Mesendoderm (in vitro differentiated cells): Measurements from ENCODE around the gene ZNF729.
"Not testable (repeated sequence)": the region's sequence is repeated elsewhere in the genome, so short reads cannot be mapped to it uniquely, and the experiment has no call there.

Source experiments
- DNase-seq: peaks from one replicate; pipeline ENCODE4 v3.0.0; 2013
- H2AK5ac ChIP-seq: 2 replicates; pipeline ENCODE4 v1.6.1; 2013; ENCODE audit warnings: low read length, inconsistent platforms
- H2BK120ac ChIP-seq: 2 replicates; pipeline ENCODE4 v1.6.1; 2013; ENCODE audit warnings: low read depth, mild to moderate bottlenecking, low read length, moderate library complexity, mixed read lengths
- H2BK15ac ChIP-seq: replicated peaks from 2 replicates; pipeline ENCODE4 v1.6.1; 2013; ENCODE audit warnings: low read depth, mild to moderate bottlenecking, moderate library complexity
- H2BK5ac ChIP-seq: 2 replicates; pipeline ENCODE4 v1.6.1; 2013; ENCODE audit warnings: low read length, inconsistent platforms
- H3K18ac ChIP-seq: 2 replicates; pipeline ENCODE4 v1.6.1; 2013; ENCODE audit warnings: mild to moderate bottlenecking, low read length, mixed read lengths
- H3K23ac ChIP-seq: one replicate; pipeline ENCODE4 v1.6.1; 2013; ENCODE audit warnings: low read length
- H3K27ac ChIP-seq: 2 replicates; pipeline ENCODE4 v1.5.1; 2013; ENCODE audit warnings: low read depth, mild to moderate bottlenecking, inconsistent platforms, low read length, moderate library complexity
- H3K27me3 ChIP-seq: 2 replicates; pipeline ENCODE4 v1.6.1; 2013; ENCODE audit warnings: low read length, control low read depth, mild to moderate bottlenecking, inconsistent platforms; ENCODE audit not compliant: insufficient read depth, poor library complexity
- H3K36me3 ChIP-seq: 2 replicates; pipeline ENCODE4 v1.6.1; 2013; ENCODE audit warnings: low read length, inconsistent platforms; ENCODE audit not compliant: control insufficient read depth, insufficient read depth
- H3K4ac ChIP-seq: one replicate; pipeline ENCODE4 v1.6.1; 2013; ENCODE audit warnings: low read depth, mild to moderate bottlenecking, low read length, moderate library complexity
- H3K4me1 ChIP-seq: 2 replicates; pipeline ENCODE4 v1.6.1; 2013; ENCODE audit warnings: low read depth, low read length, inconsistent platforms; ENCODE audit not compliant: control insufficient read depth
- H3K4me2 ChIP-seq: 2 replicates; pipeline ENCODE4 v1.6.1; 2013; ENCODE audit warnings: low read length
- H3K4me3 ChIP-seq: 2 replicates; pipeline ENCODE4 v1.5.1; 2013; ENCODE audit warnings: mild to moderate bottlenecking, low read length
- H3K56ac ChIP-seq: one replicate; pipeline ENCODE4 v1.6.1; 2013; ENCODE audit warnings: low read length
- H3K79me1 ChIP-seq: 2 replicates; pipeline ENCODE4 v1.6.1; 2013; ENCODE audit warnings: low read length, inconsistent platforms
- H3K79me2 ChIP-seq: 2 replicates; pipeline ENCODE4 v1.6.1; 2013; ENCODE audit warnings: mild to moderate bottlenecking, low read length; ENCODE audit not compliant: control insufficient read depth, insufficient read depth
- H3K9ac ChIP-seq: 2 replicates; pipeline ENCODE4 v1.6.1; 2013; ENCODE audit warnings: low read length, inconsistent platforms
- H4K5ac ChIP-seq: one replicate; pipeline ENCODE4 v1.6.1; 2013; ENCODE audit warnings: low read length
- H4K8ac ChIP-seq: one replicate; pipeline ENCODE4 v1.6.1; 2013; ENCODE audit warnings: low read depth, mild to moderate bottlenecking, control low read depth, low read length, moderate library complexity
- WGBS: extraction: QIAGEN DNeasy Blood & Tissue Kit; methylation state at CpG from one replicate; pipeline ENCODE4 v1.1.7; 2013; ENCODE audit warnings: low lambda C conversion rate, missing lambda C conversion rate; ENCODE audit not compliant: insufficient coverage; ENCODE audit errors: extremely low coverage; 5-methylcytosine and 5-hydroxymethylcytosine counted together

The ZNF729 gene

DNA sequence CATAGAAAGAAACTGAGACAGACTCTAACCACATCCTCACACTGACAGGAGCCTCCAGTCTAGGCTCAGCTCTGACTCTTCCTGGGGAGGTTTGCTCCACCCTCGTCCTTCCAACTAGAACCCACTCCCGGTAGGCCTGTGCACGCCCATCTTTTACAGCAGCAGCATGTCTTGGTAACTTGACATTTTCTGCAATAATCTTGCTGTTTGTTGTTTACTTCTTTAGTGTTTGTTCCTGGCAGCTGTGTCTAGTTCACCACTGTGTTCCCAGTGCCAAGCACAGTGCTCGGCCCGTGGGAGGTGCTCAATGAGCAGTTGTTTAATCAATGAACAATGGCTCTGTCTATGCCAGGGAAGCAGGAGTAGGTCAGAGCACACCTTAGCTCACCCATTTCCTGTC lies 23.1 kb upstream of the ZNF729 start:
- Histone ChIP-seq H3K36me3 (no peaks in the 10 kb centered on the region), H3K4me1 (no peaks in the 10 kb centered on the region), H3K4me2 (no peak overlapping the region), H3K56ac (no peak overlapping the region), H4K8ac (no peak overlapping the region), H3K23ac (no peak overlapping the region), H2BK15ac (no peak overlapping the region), H3K9ac (no peak overlapping the region), H3K27ac (no peak overlapping the region), H2BK5ac (no peak overlapping the region), H3K4ac (no peak overlapping the region), H2AK5ac (no peak overlapping the region), H3K79me2 (no peaks in the 10 kb centered on the region), H4K5ac (no peak overlapping the region), H2BK120ac (no peak overlapping the region), H3K79me1 (no peaks in the 10 kb centered on the region), H3K27me3 (no peaks in the 10 kb centered on the region), H3K18ac (no peak overlapping the region), H3K4me3 (no peak overlapping the region)
- no peak for DNase-seq
- no CpG with 5 or more reads among the region's 5 CpGs for WGBS

DNA sequence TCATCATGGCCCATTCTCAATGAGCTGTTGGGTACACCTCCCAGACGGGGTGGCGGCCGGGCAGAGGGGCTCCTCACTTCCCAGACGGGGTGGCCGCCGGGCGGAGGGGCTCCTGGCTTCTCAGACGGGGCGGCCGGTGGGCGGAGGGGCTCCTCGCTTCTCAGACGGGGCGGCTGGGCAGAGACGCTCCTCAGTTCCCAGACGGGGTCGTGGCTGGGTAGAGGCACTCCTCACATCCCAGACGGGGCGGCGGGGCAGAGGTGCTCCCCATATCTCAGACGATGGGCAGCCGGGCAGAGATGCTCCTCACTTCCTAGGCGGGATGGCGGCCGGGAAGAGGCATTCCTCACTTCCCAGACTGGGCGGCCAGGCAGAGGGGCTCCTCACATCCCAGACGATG lies 35.3 kb downstream of the ZNF729 start:
- H3K18ac ChIP-seq, H3K4me2 ChIP-seq, H4K5ac ChIP-seq, H3K79me2 ChIP-seq, DNase-seq, H3K27ac ChIP-seq, H2BK5ac ChIP-seq, H3K27me3 ChIP-seq, H3K4ac ChIP-seq, H3K4me1 ChIP-seq, H3K4me3 ChIP-seq, H3K23ac ChIP-seq, H2BK120ac ChIP-seq, H2BK15ac ChIP-seq, H3K56ac ChIP-seq, H2AK5ac ChIP-seq, H4K8ac ChIP-seq, H3K9ac ChIP-seq, H3K79me1 ChIP-seq, H3K36me3 ChIP-seq: not testable (repeated sequence)
- WGBS = no CpG with 5 or more reads among the region's 27 CpGs

DNA sequence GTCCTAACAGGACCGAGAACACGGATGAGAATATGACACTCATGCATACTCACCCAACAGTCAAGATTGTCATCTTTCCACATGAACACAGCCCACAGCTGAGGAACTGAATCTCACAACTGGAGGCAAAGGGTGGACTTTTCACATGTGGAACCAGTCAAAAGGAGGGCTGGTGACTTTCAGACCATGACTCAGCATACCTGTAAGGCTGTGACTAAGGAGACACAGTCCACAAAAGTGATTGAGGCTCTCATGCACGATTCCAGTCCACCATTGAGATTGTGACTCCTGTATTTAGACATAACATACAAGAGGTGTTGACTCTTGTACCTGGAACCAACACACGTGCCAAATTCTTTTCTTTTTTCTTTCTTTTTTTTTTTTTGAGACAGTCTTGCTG lies 40.0 kb downstream of the ZNF729 start:
- no peak overlapping the region for H4K5ac ChIP-seq
- H3K36me3 ChIP-seq = no peaks in the 10 kb centered on the region
- no peak overlapping the region for H3K23ac ChIP-seq
- no CpG with 5 or more reads among the region's 4 CpGs for WGBS
- no peak overlapping the region for H2BK5ac ChIP-seq
- no peak overlapping the region for H3K4me3 ChIP-seq
- no peak overlapping the region for H3K18ac ChIP-seq
- no peak overlapping the region for H3K27ac ChIP-seq
- H3K27me3 ChIP-seq = no peaks in the 10 kb centered on the region
- H3K4ac ChIP-seq = no peak overlapping the region
- no peak for DNase-seq
- H3K4me1 ChIP-seq = no peaks in the 10 kb centered on the region
- no peak overlapping the region for H2BK15ac ChIP-seq
- no peak overlapping the region for H3K56ac ChIP-seq
- no peaks in the 10 kb centered on the region for H3K79me2 ChIP-seq
- H4K8ac ChIP-seq = no peak overlapping the region
- H3K79me1 ChIP-seq = no peaks in the 10 kb centered on the region
- H3K9ac ChIP-seq = no peak overlapping the region
- no peak overlapping the region for H2BK120ac ChIP-seq
- no peak overlapping the region for H3K4me2 ChIP-seq
- H2AK5ac ChIP-seq = no peak overlapping the region

DNA sequence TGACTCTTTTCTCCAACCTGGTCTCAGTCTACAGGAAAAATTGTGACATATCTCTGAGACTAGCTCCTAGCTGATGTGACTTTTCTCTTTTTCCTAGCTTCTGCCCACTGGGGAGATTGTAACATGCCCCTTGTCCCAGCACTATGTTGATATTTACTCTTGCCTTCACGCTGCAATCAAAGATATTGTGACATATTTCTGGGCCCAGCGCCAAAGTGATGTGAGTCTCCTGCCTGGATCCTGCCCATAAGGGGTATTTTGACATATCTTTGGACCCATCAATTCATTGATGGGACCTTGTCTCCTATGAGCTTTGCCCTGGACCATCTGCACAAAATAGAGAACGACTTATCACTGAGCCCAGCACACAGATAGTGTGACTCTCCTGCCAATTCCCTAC lies 41.1 kb downstream of the ZNF729 start:
- H2AK5ac ChIP-seq = no peak overlapping the region
- H3K4me1 ChIP-seq = no peaks in the 10 kb centered on the region
- H3K27ac ChIP-seq = no peak overlapping the region
- H3K79me2 ChIP-seq = no peaks in the 10 kb centered on the region
- no peak overlapping the region for H3K4me2 ChIP-seq
- H3K23ac ChIP-seq = no peak overlapping the region
- no peak overlapping the region for H2BK120ac ChIP-seq
- no peak overlapping the region for H2BK15ac ChIP-seq
- H4K8ac ChIP-seq = no peak overlapping the region
- no peak overlapping the region for H4K5ac ChIP-seq
- H3K4ac ChIP-seq = no peak overlapping the region
- no peak overlapping the region for H3K18ac ChIP-seq
- no peaks in the 10 kb centered on the region for H3K79me1 ChIP-seq
- no CpG with 5 or more reads among the region's 3 CpGs for WGBS
- no peak overlapping the region for H2BK5ac ChIP-seq
- H3K9ac ChIP-seq = no peak overlapping the region
- DNase-seq = no peak
- no peaks in the 10 kb centered on the region for H3K36me3 ChIP-seq
- H3K27me3 ChIP-seq = no peaks in the 10 kb centered on the region
- no peak overlapping the region for H3K56ac ChIP-seq
- H3K4me3 ChIP-seq = no peak overlapping the region

DNA sequence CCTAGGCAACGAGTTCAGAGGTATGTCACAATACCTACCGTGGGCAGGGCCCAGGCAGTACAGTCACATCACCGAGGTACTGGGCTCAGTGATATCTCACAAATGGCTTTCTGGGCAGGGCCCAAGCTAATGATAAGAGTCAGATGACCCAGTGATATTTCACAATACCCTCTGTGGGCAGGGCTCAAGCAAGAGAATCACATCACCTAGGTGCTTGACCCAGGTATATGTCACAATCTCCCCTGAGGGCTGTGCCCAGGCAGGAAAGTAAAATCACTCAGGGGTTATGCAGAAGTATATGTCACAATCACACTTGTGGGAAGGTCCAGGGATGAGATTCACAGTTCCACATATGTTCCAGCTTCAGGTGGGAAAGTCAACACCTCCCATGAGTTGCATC lies 45.3 kb downstream of the ZNF729 start:
- Histone ChIP-seq H3K4me2 (no peak overlapping the region), H3K4ac (no peak overlapping the region), H3K56ac (no peak overlapping the region), H3K79me1 (no peaks in the 10 kb centered on the region), H2BK15ac (no peak overlapping the region), H3K9ac (no peak overlapping the region), H3K27me3 (no peaks in the 10 kb centered on the region), H3K27ac (no peak overlapping the region), H3K18ac (no peak overlapping the region), H3K4me3 (no peak overlapping the region), H2BK120ac (no peak overlapping the region), H2AK5ac (no peak overlapping the region), H3K4me1 (no peaks in the 10 kb centered on the region), H4K8ac (no peak overlapping the region), H4K5ac (no peak overlapping the region), H2BK5ac (no peak overlapping the region), H3K36me3 (no peaks in the 10 kb centered on the region), H3K79me2 (no peaks in the 10 kb centered on the region), H3K23ac (no peak overlapping the region)
- no peak for DNase-seq
- no CpG with 5 or more reads among the region's 3 CpGs for WGBS

DNA sequence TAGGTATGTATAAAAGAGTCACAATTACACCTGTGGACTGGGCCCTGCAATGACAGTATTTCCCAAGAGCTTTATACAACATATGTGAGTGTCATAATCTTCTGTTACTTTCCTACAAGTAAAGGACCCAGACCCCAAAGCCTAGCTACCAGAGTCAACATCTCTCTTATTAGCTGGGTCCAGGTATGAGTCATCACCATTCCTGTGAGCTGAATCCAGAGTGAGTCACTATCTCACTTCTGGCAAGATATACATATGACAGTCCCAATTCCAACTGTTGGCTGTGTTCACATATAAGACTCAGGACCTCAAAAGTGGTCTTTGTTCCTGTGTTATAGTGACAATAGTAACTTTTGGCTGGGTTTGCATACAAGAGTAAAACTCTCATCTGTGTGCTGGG lies 46.7 kb downstream of the ZNF729 start:
- Histone ChIP-seq H3K4me3 (no peak overlapping the region), H3K36me3 (no peaks in the 10 kb centered on the region), H2BK120ac (no peak overlapping the region), H2BK15ac (no peak overlapping the region), H3K56ac (no peak overlapping the region), H3K4me1 (no peaks in the 10 kb centered on the region), H3K4me2 (no peak overlapping the region), H3K9ac (no peak overlapping the region), H3K79me1 (no peaks in the 10 kb centered on the region), H3K23ac (no peak overlapping the region), H3K27ac (no peak overlapping the region), H2BK5ac (no peak overlapping the region), H3K18ac (no peak overlapping the region), H4K5ac (no peak overlapping the region), H3K79me2 (no peaks in the 10 kb centered on the region), H3K4ac (no peak overlapping the region), H2AK5ac (no peak overlapping the region), H3K27me3 (no peaks in the 10 kb centered on the region), H4K8ac (no peak overlapping the region)
- DNase-seq = no peak
